Brain microvascular endothelial cell (primary cell): ENCODE results near the gene MSI2.

Experiments
- DNase-seq: peaks from one replicate; pipeline ENCODE4 v3.0.0-alpha.2; 2020
- H3K27ac ChIP-seq: fragments of 250-450 bp; sonication (Bioruptor Pico); 2 replicates; pipeline ENCODE4 v1.5.1; 2020; ENCODE audit warnings: mild to moderate bottlenecking, moderate library complexity
- H3K27me3 ChIP-seq: fragments of 250-450 bp; sonication (Bioruptor Pico); replicated peaks from 2 replicates; pipeline ENCODE4 v1.5.1; 2020; ENCODE audit warnings: mild to moderate bottlenecking
- H3K36me3 ChIP-seq: fragments of 250-450 bp; sonication (Bioruptor Pico); replicated peaks from 2 replicates; pipeline ENCODE4 v1.5.1; 2020; ENCODE audit warnings: mild to moderate bottlenecking
- H3K4me3 ChIP-seq: 2 replicates; pipeline ENCODE4 v1.5.1; 2011; ENCODE audit warnings: low read depth, mild to moderate bottlenecking, control low read depth, low read length, moderate library complexity
- in situ Hi-C: cut with HindIII; loops from 2 replicates; pipeline ENCODE4 v1.10.0; 2017; ENCODE audit warnings: low sequenced_read_pairs, low pct_ligation_motif_present
- TF ChIP-seq, protein P1 (sequence below): IDR thresholded peaks from 2 replicates; pipeline ENCODE4 v1.5.1; 2011; ENCODE audit warnings: low read depth, mild to moderate bottlenecking, moderate library complexity, low read length, control low read depth, inconsistent platforms; ENCODE audit errors: missing control alignments

The MSI2 gene

GRCh38 chr17:57340160-57340981 is 84.0 kb downstream of the MSI2 start:
- no peak for DNase-seq
- H3K4me3 ChIP-seq = no peak overlapping the region
- in situ Hi-C loops = no loop called here
- TF ChIP-seq, protein P1, sequence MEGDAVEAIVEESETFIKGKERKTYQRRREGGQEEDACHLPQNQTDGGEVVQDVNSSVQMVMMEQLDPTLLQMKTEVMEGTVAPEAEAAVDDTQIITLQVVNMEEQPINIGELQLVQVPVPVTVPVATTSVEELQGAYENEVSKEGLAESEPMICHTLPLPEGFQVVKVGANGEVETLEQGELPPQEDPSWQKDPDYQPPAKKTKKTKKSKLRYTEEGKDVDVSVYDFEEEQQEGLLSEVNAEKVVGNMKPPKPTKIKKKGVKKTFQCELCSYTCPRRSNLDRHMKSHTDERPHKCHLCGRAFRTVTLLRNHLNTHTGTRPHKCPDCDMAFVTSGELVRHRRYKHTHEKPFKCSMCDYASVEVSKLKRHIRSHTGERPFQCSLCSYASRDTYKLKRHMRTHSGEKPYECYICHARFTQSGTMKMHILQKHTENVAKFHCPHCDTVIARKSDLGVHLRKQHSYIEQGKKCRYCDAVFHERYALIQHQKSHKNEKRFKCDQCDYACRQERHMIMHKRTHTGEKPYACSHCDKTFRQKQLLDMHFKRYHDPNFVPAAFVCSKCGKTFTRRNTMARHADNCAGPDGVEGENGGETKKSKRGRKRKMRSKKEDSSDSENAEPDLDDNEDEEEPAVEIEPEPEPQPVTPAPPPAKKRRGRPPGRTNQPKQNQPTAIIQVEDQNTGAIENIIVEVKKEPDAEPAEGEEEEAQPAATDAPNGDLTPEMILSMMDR = no peak
- H3K27me3 ChIP-seq = no peaks in the 10 kb centered on the region
- no peaks in the 10 kb centered on the region for H3K36me3 ChIP-seq
- no peak overlapping the region for H3K27ac ChIP-seq

- no peak overlapping the region for H3K27ac ChIP-seq
- TF ChIP-seq, protein P1 = no peak
- no peaks in the 10 kb centered on the region for H3K27me3 ChIP-seq
- H3K36me3 ChIP-seq = no peaks in the 10 kb centered on the region
- DNase-seq = no peak
- no peak overlapping the region for H3K4me3 ChIP-seq
- in situ Hi-C loops = no loop called here
Observed at GRCh38 chr17:57341611-57342540, 85.6 kb downstream of the MSI2 start.

DNA sequence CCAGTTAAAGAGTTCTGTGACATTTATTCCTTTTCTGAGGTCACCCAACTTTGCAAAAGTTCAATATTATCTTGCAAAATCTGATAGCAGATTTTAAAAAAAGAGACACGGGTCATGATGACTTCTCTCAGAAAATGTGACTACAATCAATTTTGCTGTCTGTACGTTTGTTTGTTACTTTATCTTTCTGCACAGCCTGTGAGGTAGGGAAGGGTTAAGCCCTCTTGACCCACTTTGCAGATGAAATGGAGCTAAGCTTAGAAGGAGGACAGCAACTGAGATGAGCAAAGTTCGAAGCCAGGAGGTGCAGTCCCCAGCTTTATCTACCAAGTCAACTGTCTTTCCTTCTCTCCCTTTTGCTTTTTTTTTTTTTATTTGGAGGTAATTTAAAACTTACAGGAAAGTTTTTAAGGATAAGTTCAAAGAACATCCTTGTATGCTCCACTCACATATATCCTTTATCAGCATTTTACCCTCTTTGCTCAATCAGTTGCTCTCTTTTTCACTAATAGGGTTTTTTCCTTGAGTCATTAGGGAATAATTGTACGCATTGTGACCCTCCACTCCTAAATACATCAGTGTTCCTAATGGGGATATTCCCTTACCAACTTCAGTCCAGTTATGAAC is 86.8 kb downstream of the MSI2 start:
- TF ChIP-seq, protein P1 = no peak
- no peak for DNase-seq
- H3K27ac ChIP-seq = no peak overlapping the region
- no peaks in the 10 kb centered on the region for H3K27me3 ChIP-seq
- peaks cover 3% of the 10 kb centered on the region for H3K36me3 ChIP-seq
- in situ Hi-C loops = no loop called here
- H3K4me3 ChIP-seq = no peak overlapping the region

DNA sequence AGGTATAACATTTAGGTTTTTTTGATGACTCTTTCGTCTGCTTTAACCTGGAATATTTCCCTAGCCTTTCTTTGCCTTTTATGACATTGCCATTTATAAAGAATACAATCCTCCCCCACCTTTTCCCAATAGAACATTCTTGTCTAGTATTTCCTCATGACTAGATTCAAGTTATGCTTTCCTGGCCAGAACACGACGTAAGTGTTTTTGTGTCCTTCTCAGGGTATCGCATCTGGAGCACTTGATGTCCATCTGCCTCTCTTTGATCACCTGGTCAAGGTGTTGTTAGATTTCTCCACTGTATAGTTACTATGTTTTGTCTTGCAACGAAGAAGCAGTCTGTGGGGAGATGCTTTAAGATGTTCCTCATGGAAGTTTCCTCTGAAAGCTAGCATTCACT is 87.4 kb downstream of the MSI2 start:
- TF ChIP-seq, protein P1 = no peak
- no peak for DNase-seq

DNA sequence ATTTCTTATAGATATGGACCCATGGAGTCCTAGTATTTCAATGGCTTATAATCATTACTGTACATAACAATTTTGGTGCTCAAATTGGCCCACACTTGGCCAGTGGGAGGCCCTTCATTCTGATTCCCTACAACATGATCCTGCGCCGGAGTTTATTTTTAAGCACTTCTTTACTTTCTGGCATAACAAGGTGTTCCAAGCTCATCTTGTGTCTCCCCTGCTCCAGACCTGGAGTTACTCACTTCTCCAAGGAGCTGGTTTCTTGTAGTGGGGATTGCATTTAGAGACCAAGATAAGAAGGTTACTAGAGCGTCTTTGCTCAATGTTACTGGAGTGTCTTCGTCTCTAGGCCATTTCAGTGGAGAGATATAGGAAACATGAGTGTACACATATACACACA is 87.9 kb downstream of the MSI2 start:
- no peak for DNase-seq
- Histone ChIP-seq H3K36me3 (peaks cover 4% of the 10 kb centered on the region), H3K4me3 (no peak overlapping the region), H3K27ac (no peak overlapping the region), H3K27me3 (no peaks in the 10 kb centered on the region)
- TF ChIP-seq, protein P1 = no peak
- in situ Hi-C loops = no loop called here

More for the DNA sequence above, 87.4 kb downstream of the MSI2 start:
- Histone ChIP-seq H3K27ac (no peak overlapping the region), H3K27me3 (no peaks in the 10 kb centered on the region), H3K4me3 (no peak overlapping the region), H3K36me3 (peaks cover 4% of the 10 kb centered on the region)
- in situ Hi-C loops = no loop called here
